ENCODE data around the gene NR0B2.

DNA sequence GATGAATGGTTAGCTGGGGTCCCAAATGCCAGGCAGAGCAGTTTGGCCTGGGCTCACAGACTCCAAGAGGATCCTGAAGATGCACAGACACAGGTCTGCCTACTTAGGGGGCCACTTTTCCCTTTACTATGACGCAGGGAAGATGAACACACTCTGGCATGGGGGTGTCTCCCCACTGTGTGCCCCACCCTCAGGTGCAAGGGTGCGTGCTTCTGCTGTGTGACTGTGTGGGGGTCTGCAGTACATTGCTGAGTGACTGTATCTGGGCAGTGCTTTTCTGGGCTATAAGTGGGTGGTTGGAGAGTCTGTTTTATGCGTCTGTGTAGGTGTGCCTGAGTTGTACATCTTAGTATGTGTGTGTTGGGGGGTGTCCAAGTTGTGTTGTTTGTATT, 3.8 kb downstream of the NR0B2 start:
- TF ChIP-seq, protein P1, sequence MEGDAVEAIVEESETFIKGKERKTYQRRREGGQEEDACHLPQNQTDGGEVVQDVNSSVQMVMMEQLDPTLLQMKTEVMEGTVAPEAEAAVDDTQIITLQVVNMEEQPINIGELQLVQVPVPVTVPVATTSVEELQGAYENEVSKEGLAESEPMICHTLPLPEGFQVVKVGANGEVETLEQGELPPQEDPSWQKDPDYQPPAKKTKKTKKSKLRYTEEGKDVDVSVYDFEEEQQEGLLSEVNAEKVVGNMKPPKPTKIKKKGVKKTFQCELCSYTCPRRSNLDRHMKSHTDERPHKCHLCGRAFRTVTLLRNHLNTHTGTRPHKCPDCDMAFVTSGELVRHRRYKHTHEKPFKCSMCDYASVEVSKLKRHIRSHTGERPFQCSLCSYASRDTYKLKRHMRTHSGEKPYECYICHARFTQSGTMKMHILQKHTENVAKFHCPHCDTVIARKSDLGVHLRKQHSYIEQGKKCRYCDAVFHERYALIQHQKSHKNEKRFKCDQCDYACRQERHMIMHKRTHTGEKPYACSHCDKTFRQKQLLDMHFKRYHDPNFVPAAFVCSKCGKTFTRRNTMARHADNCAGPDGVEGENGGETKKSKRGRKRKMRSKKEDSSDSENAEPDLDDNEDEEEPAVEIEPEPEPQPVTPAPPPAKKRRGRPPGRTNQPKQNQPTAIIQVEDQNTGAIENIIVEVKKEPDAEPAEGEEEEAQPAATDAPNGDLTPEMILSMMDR (conservative IDR thresholded peaks at IDR 0.05; ENCODE audit: low read length): no peak
- no peak for TF ChIP-seq EZH2phosphoT487 (IDR thresholded peaks at IDR 0.05; ENCODE audit: borderline replicate concordance, low read depth, low read length)

Measured in OCI-LY7 (cell line).